22Rv1 (cell line): ENCODE measurements around the gene RPTOR.

ENCODE experiments used
- H3K27ac ChIP-seq: fragments of 450-650 bp; 2 replicates; pipeline ENCODE4 v1.5.1; 2017
- CTCF ChIP-seq: fragments of 450-650 bp; IDR thresholded peaks from 2 replicates; pipeline ENCODE4 v1.5.1; 2017; ENCODE audit warnings: mild to moderate bottlenecking
- ZFX ChIP-seq: fragments of 450-650 bp; IDR thresholded peaks from 2 replicates; pipeline ENCODE4 v1.6.1; 2017; ENCODE audit warnings: antibody characterized with exemption, borderline replicate concordance

Gene RPTOR

GRCh38 chr17:80798595-80799537, 254.2 kb downstream of the RPTOR start:
- no peak overlapping the region for H3K27ac ChIP-seq
- TF ChIP-seq CTCF (no peak), ZFX (no peak)

GRCh38 chr17:80799538-80800480, 255.2 kb downstream of the RPTOR start:
- TF ChIP-seq CTCF (no peak), ZFX (no peak)
- no peak overlapping the region for H3K27ac ChIP-seq

- TF ChIP-seq ZFX (no peak), CTCF (no peak)
- H3K27ac ChIP-seq = no peak overlapping the region
Measured at GRCh38 chr17:80800481-80801391, 256.1 kb downstream of the RPTOR start.

- no peak overlapping the region for H3K27ac ChIP-seq
- no peak for TF ChIP-seq ZFX
- no peak for TF ChIP-seq CTCF
Measured at GRCh38 chr17:80802626-80803450, 258.2 kb downstream of the RPTOR start.

GRCh38 chr17:80803451-80804428, 259.1 kb downstream of the RPTOR start:
- TF ChIP-seq CTCF = no peak
- TF ChIP-seq ZFX = no peak
- H3K27ac ChIP-seq = no peak overlapping the region
